OCI-LY7 (cell line): ENCODE results near the gene COPE. TPM values are rescaled to one million over a fixed set of nuclear protein-coding genes. Genes with fewer than 3 reads are reported as not detected.
A peak's percentile ranks its signal among the peaks of the same experiment; 100 is the strongest.

Experiments
- BruUV-seq: library from RNA; stranded (reverse); fragments of 400-500 nt; replicated peaks from 2 replicates; lab custom pipeline; 2021; lab: Mats Ljungman, UMichigan
- CTCF ChIA-PET: fragments of 300-600 bp; sonication (Branson Sonifier 250); formaldehyde crosslinking; loops from one replicate; lab custom pipeline; 2022; ENCODE audit warnings: antibody characterized with exemption; ENCODE audit not compliant: unreplicated experiment; lab: Charles Lee
- POLR2A ChIA-PET: fragments of 300-600 bp; sonication (Branson Sonifier 250); formaldehyde crosslinking; loops from one replicate; lab custom pipeline; 2022; ENCODE audit warnings: antibody characterized with exemption; lab: Charles Lee
- DNase-seq: peaks from one replicate; pipeline ENCODE4 v3.0.0-alpha.2; 2015; ENCODE audit warnings: low spot score
- H2AFZ ChIP-seq: fragments of 200-600 bp; sonication (generic), shearing (Covaris generic); 2 replicates; pipeline ENCODE4 v1.6.1; 2014; ENCODE audit warnings: mild to moderate bottlenecking, antibody characterized with exemption, low read length, moderate library complexity
- H3K27ac ChIP-seq: fragments of 200-600 bp; sonication (generic); 2 replicates; pipeline ENCODE4 v1.5.1; 2014; ENCODE audit warnings: mixed run types, low read depth, mild to moderate bottlenecking, moderate library complexity, low read length, inconsistent platforms; ENCODE audit not compliant: poor library complexity, severe bottlenecking
- H3K36me3 ChIP-seq: fragments of 200-600 bp; sonication (generic); 2 replicates; pipeline ENCODE4 v1.6.1; 2014; ENCODE audit warnings: mild to moderate bottlenecking, antibody characterized with exemption, low read length, moderate library complexity, mixed read lengths; ENCODE audit not compliant: insufficient read depth
- H3K4me1 ChIP-seq: fragments of 200-600 bp; sonication (generic); 2 replicates; pipeline ENCODE4 v1.5.1; 2014; ENCODE audit warnings: mild to moderate bottlenecking, low read length; ENCODE audit not compliant: insufficient read depth, poor library complexity, severe bottlenecking
- H3K4me2 ChIP-seq: fragments of 200-600 bp; sonication (generic); 2 replicates; pipeline ENCODE4 v1.6.1; 2014; ENCODE audit warnings: mild to moderate bottlenecking, low read length
- H3K4me3 ChIP-seq: fragments of 200-600 bp; sonication (generic); 2 replicates; pipeline ENCODE4 v1.5.1; 2014; ENCODE audit warnings: mild to moderate bottlenecking, low read depth, low read length; ENCODE audit not compliant: poor library complexity, severe bottlenecking
- H3K79me2 ChIP-seq: fragments of 200-600 bp; sonication (generic); 2 replicates; pipeline ENCODE4 v1.6.1; 2016; ENCODE audit warnings: low read depth, mild to moderate bottlenecking, low read length, moderate library complexity, mixed read lengths; ENCODE audit not compliant: insufficient read depth
- H3K9me2 ChIP-seq: fragments of 200-600 bp; sonication (generic); 2 replicates; pipeline ENCODE4 v1.6.1; 2016; ENCODE audit warnings: mild to moderate bottlenecking, low read length, mixed read lengths; ENCODE audit not compliant: insufficient read depth
- H3K9me3 ChIP-seq: fragments of 200-600 bp; sonication (generic); 2 replicates; pipeline ENCODE4 v1.6.1; 2014; ENCODE audit warnings: mild to moderate bottlenecking, mixed run types, low read length, mixed read lengths
- H4K20me1 ChIP-seq: fragments of 200-600 bp; sonication (generic); 2 replicates; pipeline ENCODE4 v1.6.1; 2014; ENCODE audit warnings: mild to moderate bottlenecking, antibody characterized with exemption, low read length, moderate library complexity, mixed read lengths; ENCODE audit not compliant: insufficient read depth
- CTCF ChIP-seq: fragments of 200-600 bp; sonication (generic); conservative IDR thresholded peaks from 2 replicates; pipeline ENCODE4 v1.5.1; 2014; ENCODE audit warnings: mild to moderate bottlenecking, antibody characterized with exemption, low read length, moderate library complexity, mixed read lengths
- EZH2phosphoT487 ChIP-seq: fragments of 200-600 bp; sonication (generic); IDR thresholded peaks from 2 replicates; pipeline ENCODE4 v1.6.1; 2018; ENCODE audit warnings: low read depth, borderline replicate concordance, mild to moderate bottlenecking, mixed run types, antibody characterized with exemption, low read length, moderate library complexity, mixed read lengths
- intact Hi-C: fragments of 100-400 bp; cut with micrococcal nuclease; formaldehyde crosslinking; loops from one replicate; pipeline ENCODE4 v1.10.0; 2022; ENCODE audit not compliant: unreplicated experiment
- total RNA-seq, 2 experiments: library from RNA; depleted of rRNA in 1 of 2; stranded (reverse); fragments of >200 nt in 1 of 2; shearing (Covaris generic) in 1 of 2; gene quantifications; 2 replicates each; pipeline ENCODE4 v1.2.3, GENCODE V29; 2014 to 2022

Gene COPE
- total RNA-seq, 2 experiments from 2014 or later, result 255 to 256 TPM

- Histone ChIP-seq H3K27ac (no peak overlapping the region), H3K9me3 (no peaks in the 10 kb centered on the region), H3K79me2 (peaks cover 34% of the 10 kb centered on the region), H3K4me1 (peaks cover 12% of the 10 kb centered on the region), H2AFZ (no peak overlapping the region), H3K36me3 (peaks cover 58% of the 10 kb centered on the region), H3K4me3 (no peak overlapping the region), H3K4me2 (no peak overlapping the region), H4K20me1 (peaks cover 5% of the 10 kb centered on the region; the same call in 1 of the 2 replicates), H3K9me2 (no peaks in the 10 kb centered on the region)
- no peak for TF ChIP-seq EZH2phosphoT487
- no peak for DNase-seq
- intact Hi-C loops, result no loop called here
- POLR2A ChIA-PET, result no interaction called here
- no TSS peak for BruUV-seq
- CTCF ChIA-PET, result no interaction called here
These were observed 3.2 kb upstream of the COPE start for GRCh38 chr19:18922228-18922985.

GRCh38 chr19:18921593-18921992 is 2.4 kb upstream of the COPE start:
- Histone ChIP-seq H4K20me1 (peaks cover 5% of the 10 kb centered on the region; the same call in 1 of the 2 replicates), H3K9me2 (no peaks in the 10 kb centered on the region), H2AFZ (no peak overlapping the region), H3K27ac (no peak overlapping the region), H3K36me3 (peaks cover 54% of the 10 kb centered on the region), H3K4me3 (no peak overlapping the region), H3K4me2 (no peak overlapping the region), H3K79me2 (peaks cover 42% of the 10 kb centered on the region), H3K4me1 (peaks cover 14% of the 10 kb centered on the region), H3K9me3 (no peaks in the 10 kb centered on the region)
- ChIA-PET POLR2A (interaction anchor here (0.6 kb wide), 1 partner anchor 269 kb away, joined by 4 read pairs; no protein-coding TSS in a partner anchor), CTCF (no interaction called here)
- BruUV-seq, result no TSS peak
- no peak for DNase-seq
- intact Hi-C loops, result no loop called here
- no peak for TF ChIP-seq EZH2phosphoT487
- TF ChIP-seq CTCF, result no peak

- Histone ChIP-seq H2AFZ (no peak overlapping the region), H3K4me3 (peak overlapping the region; percentile 96), H3K9me3 (no peaks in the 10 kb centered on the region), H4K20me1 (peaks cover 5% of the 10 kb centered on the region; the same call in 1 of the 2 replicates), H3K4me2 (peak overlapping the region; percentile 94), H3K36me3 (peaks cover 53% of the 10 kb centered on the region), H3K4me1 (peaks cover 14% of the 10 kb centered on the region), H3K9me2 (no peaks in the 10 kb centered on the region), H3K79me2 (peaks cover 48% of the 10 kb centered on the region), H3K27ac (no peak overlapping the region)
- no TSS peak for BruUV-seq
- DNase-seq, result no peak
- TF ChIP-seq CTCF (no peak), EZH2phosphoT487 (no peak)
- ChIA-PET POLR2A (no interaction called here), CTCF (no interaction called here)
- intact Hi-C loops, result no loop called here
These were observed 1.2 kb upstream of the COPE start for GRCh38 chr19:18920400-18920799.
